Measurements from ENCODE around the gene CACNB4.
"Not testable (repeated sequence)": the region's sequence is repeated elsewhere in the genome, so short reads cannot be mapped to it uniquely, and the experiment has no call there.

Gene CACNB4

GRCh38 chr2:151933266-151933804 is 165.5 kb downstream of the CACNB4 start:
- no peak for DNase-seq

DNA sequence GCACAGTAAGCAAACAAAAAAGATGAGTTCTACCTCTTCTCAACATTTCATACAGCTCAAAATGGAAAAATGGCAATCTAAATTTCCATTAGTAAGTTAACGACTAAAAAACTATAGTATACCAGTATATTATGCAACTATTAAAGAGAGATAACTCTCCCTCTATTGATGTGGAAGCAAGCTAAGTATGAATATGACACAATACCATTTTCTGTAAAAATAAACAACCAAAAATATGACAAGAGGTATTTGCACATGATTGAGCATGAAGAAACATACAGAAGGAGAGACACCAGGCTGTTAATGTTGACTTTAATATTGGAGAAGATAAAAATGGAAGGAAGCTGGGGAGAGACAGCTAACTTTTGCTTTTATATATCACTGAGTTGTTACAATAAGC is 167.1 kb downstream of the CACNB4 start:
- DNase-seq: no peak

DNA sequence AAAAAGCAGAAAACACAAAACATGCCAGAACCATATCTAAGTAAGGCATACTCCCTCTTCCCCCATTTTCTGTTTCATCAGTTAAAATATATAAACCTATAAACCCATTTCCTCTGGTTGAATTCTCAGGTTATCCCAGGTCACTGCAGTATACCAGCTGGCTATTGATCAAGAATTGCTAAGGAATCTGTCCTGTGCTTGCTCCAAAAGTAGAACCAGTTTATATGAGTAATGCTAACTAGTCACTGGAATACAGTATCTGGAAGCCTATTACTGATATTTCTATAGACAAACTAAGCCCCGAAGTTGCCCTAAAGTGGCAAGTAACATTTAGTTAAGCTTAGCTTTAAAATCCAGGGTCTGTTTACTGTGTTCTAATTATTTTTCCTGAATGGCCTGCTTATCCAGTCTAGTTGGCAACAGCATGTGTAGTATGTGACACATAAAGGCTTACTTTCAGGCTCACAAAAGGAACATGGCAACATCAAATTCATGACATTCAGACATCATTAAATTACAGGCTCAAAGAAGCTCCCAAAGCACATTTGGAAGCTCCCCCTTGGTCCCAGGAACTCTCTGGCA is 167.7 kb downstream of the CACNB4 start:
- no peak for DNase-seq

DNA sequence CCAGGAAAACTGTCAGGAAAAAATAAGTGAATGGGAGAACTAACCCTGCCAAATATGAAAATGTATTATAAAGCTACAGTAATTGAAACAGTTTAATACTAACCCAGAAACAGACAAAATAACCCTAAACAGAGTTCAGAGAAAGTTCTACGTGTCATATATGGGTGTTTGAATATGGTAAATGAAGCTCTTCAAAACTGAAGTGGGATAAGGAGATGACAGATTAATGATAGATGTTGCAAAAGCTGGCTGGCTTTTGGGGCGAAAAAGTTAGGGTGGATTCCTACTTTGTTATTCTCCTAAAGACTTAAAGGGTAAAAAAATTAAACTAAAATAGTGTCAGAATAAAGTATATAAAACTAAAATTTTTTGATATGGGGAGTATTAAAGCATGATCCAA is 168.8 kb downstream of the CACNB4 start:
- no peak for DNase-seq

GRCh38 chr2:151928380-151928779 is 170.5 kb downstream of the CACNB4 start:
- no peak for DNase-seq

DNA sequence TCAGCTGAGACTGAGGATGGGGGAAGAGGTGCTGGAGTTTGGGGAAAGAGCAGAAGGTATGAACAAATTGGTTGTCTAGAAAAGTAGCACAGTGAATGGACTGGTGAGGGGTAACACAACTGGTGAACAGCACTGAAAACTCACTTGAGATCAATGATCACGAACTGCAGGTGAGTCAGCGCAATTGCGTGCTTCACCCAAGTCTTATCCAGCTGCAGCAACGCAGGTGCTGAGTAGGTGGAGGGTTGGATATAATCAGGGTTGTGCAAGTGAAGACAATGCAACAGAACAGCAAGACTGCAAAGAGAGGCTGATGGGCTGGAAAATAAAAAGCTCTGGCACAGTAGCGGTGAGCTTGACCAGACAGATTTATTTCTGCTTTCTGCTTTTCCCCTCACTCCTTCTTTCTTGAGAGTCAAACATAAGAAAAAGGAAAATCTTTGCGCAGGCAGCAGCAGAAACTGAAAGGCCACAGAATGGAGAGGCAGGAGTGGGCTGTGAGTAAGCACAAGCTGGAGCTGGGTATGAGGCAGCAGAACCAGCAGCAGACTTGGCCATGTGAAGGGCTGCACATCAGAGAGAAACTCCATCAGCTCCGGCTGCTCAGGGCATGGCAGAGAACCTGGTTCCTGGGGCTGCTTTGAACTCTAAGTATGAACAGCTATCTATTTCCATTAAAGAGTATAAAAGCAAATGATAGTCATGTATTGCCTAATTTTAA is 171.2 kb downstream of the CACNB4 start:
- no peak for DNase-seq

DNA sequence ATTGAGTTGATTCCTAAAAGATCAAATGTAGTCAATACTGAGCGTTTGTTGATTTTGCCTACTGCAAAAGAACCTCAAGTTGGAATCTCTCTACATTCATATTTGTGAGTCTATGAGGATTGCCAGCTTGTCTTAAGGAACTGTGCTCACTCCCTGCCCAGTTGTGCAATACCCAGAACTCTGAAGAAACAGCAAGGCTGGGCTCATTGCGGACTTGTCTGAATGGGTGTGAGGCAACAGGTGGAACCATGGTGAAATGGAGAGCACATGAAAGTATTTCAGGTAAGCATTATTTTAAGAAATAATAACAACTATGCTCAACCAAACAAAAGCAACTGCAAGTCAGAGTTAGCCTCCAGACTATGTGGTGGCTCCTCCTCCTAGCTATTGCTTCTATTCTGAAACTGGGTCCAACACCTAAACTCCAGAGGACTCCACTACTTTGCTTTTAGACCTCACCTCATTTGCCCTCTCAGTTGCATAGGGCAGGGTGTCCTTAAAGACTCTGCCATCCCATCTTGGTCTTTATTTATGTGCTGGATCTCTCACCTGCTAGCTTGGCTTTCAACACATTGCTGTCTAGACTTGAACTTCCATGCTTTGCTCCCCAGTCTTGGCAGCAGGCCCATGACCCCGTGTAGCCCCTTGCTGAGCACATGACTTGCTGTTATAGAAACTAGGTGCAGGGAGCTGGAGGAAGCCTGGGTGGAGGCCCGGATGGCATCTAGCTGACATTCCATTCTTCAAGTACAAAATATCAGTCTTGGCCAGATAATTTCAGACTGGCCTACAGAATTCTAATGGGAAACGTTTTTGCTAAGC is 175.8 kb downstream of the CACNB4 start:
- DNase-seq: no peak

DNA sequence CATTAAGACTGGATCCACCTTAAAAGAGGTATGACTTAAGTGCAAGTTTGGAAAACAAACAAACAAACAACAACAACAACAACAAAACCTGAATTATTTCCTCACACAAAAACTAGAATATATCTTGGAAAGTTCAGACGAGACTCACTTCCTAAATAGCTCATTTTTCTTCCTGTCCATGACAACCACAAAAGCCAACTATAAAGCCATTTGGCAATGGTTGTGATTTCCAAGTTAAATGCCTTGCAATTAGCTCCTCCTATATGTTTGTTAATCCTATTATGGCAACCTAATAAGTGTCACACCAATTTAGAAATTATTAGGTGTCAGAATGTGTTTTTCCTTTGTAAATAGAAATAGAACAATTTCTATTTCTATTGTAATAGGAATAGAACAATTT is 179.1 kb downstream of the CACNB4 start:
- no peak for DNase-seq

- no peak for DNase-seq
Measured at GRCh38 chr2:151918308-151918707, 180.5 kb downstream of the CACNB4 start.

GRCh38 chr2:151916632-151917031 is 182.2 kb downstream of the CACNB4 start:
- DNase-seq: no peak

DNA sequence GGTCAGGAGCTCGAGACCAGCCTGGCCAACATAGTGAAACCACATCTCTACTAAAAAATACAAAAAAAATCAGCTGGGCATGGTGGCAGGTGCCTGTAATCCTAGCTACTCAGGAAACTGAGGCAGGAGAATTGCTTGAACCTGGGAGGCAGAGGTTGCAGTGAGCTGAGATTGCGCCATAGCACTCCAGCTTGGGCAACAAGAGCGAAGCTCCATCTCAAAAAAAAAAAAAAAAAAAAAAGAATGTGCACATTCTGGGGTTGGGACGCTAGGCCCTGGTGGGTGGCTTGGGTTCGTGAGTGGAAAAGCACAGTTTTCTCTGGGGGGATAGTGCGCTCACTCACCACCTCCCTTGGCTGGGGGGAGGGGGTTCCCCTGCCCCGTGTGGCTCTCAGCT is 183.2 kb downstream of the CACNB4 start:
- not testable (repeated sequence) for DNase-seq

DNA sequence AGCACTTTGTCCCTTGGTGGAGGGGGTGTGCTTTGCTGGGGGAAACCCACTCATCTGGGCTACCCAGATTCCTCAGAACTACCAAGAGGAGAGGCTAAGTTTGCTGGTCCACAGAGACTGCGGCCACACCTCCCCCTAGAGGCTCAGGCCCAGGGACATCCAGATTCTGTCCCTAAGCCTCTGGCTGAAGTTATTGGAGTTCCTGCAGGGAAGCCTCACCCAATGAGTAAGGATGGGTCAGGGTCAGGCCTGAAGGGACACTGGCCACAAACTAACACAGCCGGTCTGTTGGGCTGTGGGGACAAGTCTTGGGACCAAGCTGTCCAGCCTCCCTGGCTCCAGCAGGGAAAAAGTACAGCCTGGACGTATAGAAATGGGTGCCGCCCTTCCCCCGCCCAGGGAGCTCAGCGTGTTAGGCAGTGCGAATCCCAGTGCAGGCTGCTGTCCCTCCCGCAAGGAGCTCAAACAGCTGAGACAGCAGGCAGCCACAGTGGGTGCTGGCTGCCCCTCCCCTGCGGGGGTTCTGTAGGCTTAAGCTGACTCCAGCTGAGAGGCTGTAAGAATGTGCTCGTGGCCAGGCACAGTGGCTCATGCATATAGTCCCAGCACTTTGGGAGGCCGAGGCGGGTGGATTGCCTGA is 183.7 kb downstream of the CACNB4 start:
- DNase-seq: no peak

DNA sequence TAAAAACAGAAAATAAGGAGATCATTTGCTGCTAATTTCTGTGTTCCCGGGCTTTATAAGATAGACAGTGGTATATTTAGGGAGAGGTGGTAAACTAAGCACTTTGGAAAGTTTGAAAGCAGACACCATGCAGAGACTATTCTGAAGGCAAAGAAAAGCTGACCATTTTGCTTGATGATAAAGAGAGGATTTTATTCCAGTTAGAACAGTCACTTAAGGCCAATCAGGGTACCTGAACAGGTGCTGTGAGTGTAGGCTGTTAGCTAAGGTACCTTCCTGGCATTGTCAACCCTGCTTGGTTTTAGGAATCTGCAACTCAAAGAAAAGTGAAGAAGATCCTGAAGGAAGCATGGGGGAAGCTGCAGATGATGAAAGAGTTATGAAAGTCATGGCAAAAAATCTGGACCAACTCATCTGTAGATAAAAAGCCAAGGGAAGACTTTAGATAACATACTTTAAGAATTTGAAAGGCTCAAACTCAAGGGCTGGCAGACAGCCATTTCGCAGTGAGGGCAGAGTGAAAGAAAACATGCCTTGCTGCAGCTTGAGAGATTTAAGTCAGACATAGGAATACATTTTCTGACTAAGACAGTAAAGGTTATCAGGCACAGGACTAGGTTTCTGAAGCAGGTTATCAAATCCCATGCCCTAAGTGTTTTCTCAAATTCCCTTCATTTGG is 190.5 kb downstream of the CACNB4 start:
- DNase-seq: no peak

DNA sequence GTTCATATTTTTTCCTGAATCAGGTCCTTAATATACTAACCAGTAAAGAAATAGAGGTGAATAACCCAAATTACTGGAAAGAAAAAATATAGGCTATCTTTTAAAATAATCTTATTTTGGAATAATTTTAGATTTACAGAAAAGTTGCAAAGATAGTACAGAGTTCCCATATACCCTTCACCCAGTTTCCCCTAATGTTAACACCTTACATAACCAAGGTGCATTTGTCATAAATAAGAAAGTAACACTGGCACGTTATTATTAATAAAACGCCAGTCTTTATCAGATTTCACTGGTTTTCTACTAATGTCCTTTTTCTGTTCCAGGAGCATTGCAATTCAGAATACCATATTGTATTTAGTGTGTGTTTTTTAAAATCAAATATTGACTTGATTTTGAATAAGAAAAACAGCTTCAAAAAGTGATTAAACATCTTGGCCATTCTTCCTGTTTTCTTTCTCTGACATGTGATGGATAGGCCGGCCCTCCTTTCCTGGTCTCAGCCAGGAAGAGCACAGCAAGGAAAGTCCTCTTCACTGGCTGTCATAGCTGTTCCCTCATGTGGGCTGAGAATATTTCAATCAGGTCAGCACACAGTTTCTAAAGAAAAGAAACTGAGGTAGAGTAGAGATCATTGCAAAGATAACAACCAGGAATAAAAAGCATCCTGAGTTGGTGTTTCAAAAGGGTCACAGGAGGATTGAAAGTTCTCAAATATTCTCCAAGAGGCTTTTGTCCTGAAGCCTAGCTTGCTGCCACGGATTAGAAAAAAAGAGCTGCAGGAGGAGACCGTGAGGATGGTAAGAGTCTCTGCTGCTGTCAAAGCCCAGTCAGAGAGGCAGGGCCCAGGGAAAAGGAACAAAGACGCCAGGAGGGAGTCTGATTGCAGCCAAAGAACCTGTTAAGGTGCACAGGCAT is 191.3 kb downstream of the CACNB4 start:
- DNase-seq: no peak

DNA sequence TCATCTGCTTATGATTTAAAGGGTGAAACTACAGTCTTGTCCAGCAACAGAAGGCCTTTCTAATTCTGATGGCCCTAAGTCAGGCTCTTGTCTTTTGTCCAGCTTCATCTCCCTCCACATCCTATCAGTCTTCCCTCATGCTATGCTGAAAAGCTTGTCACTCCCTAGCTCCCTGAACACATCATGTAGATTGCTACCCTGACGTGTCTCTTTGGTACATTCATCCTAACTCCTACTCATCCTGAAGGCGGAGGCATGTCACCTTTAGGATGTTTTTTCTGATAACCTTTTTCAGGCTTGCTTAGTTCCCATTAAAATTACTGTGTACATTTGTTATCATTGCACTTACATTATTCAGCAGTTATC is 192.2 kb downstream of the CACNB4 start:
- no peak for DNase-seq

GRCh38 chr2:151905963-151906632 is 192.7 kb downstream of the CACNB4 start:
- no peak for DNase-seq

DNA sequence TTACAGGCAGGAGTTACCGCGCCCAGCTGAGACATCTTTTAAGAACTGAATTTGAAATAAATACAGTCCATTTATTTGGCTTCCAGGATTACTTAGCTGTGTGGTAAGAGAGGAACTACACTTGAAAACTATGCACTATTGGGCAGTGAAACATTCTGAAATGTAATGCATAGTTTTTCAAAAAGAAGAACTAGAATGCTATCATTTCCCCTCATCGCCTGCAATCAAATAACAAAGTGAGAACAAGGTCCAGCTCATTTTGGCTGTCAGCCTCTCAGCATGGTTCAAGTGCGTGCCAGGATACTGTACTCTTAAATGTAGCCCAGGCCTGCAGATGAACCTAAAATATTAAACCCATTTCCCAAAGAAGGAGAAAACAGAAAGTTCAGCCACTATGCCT is 194.0 kb downstream of the CACNB4 start:
- DNase-seq: no peak

GRCh38 chr2:151904021-151904420 is 194.8 kb downstream of the CACNB4 start:
- DNase-seq: no peak

DNA sequence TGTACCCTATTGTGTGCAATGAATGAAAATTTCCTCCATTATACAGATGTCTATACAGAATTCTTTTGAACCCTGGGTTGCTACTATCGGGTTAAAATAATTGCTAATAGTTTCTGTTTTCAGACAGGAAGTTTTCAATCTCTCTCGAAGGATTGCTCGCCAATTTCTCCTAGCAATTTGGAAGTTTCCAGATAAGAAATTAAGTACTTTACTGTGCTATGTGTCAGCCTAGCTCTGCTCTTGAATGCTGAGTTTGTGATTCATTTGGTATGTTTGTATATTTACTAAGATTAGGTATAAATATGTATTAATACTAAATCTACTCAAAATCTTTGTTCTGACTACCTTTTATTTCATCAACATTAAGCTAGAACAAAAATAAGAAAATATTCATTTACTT is 196.0 kb downstream of the CACNB4 start:
- DNase-seq: no peak

DNA sequence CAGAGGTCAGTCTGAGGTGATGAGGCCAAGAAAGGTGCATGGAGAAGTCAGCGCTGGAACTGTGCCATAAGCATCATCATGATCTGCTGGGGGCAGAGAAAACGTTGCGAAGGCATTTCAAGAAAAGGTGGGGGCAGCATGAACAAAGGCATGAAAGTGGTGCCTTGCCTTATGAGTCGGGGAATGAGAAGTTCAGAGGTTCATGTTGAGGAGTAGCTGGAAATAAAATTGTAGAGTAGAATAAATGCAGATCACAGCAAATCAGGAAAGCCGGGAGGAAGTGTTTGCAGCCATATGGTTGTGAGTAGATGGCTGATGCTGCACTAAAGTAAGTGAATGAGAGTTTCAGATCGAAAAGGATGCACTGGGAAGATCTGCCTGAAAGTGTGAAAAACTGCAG is 198.5 kb downstream of the CACNB4 start:
- no peak for DNase-seq

GRCh38 chr2:151899156-151899555 is 199.7 kb downstream of the CACNB4 start:
- DNase-seq: no peak
